HG02759 (cell line): Measurements from ENCODE around the gene BLTP1.

Source experiments
- ATAC-seq: cut with Tn5 transposase; IDR thresholded peaks from one replicate; pipeline ENCODE4 v1.9.1; 2021; ENCODE audit warnings: mild to moderate bottlenecking, moderate library complexity; ENCODE audit not compliant: unreplicated experiment

The BLTP1 gene

GRCh38 chr4:122163767-122164166 lies 11.6 kb downstream of the BLTP1 start:
- ATAC-seq = no peak

- ATAC-seq = no peak
Measured at GRCh38 chr4:122167369-122167768, 15.2 kb downstream of the BLTP1 start.

- ATAC-seq = no peak
Measured at GRCh38 chr4:122170775-122171174, 18.6 kb downstream of the BLTP1 start.

- ATAC-seq = no peak
Measured at GRCh38 chr4:122171323-122171722, 19.2 kb downstream of the BLTP1 start.

GRCh38 chr4:122172266-122172665 lies 20.1 kb downstream of the BLTP1 start:
- no peak for ATAC-seq

- ATAC-seq = no peak
Measured at GRCh38 chr4:122178961-122179360, 26.8 kb downstream of the BLTP1 start.

- no peak for ATAC-seq
Measured at GRCh38 chr4:122195718-122196117, 43.6 kb downstream of the BLTP1 start.
